Hepatic stellate cell (primary cell): ENCODE measurements around the gene SLCO2A1.

Source experiments
- DNase-seq: peaks from one replicate; pipeline ENCODE4 v3.0.0; 2011; ENCODE audit warnings: low spot score

Gene SLCO2A1

DNA sequence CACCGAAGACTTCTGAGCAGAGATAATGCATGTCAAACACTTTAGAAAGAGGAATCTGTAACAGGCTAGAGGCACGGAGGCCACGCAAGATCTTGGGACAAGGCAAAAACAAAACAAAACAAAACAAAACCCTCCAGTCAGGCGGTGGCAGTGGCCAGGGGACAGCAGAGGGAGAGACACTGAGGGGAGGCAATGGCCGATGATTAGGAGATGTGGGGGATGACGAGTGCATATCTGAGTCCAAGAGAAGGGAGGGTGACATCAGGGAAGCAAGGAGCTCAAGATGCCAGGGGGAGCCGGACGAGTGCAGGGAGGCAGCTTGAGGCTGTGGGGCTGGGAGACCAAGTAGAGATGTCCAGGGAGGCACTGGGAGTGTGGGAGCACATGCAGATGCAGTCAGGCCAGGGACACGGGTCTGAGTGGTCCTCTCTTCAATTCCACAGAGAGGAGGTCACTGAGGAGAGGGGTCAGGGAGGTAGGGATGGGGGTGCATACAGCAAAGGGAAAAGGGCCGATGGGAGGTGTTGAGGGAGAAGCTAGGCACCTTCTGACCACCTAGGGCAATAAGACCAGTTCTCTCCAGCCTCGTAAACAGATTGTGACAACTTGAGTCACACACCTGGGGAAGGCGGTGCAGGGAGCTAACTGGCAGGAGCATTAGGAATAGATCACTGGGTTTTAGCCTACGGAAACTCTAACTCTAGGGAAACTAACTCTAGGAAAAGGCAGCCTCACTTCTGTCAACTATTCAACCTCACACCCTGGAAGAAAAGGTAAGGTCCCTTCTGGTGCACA, 29.6 kb downstream of the SLCO2A1 start:
- DNase-seq, result no peak

DNA sequence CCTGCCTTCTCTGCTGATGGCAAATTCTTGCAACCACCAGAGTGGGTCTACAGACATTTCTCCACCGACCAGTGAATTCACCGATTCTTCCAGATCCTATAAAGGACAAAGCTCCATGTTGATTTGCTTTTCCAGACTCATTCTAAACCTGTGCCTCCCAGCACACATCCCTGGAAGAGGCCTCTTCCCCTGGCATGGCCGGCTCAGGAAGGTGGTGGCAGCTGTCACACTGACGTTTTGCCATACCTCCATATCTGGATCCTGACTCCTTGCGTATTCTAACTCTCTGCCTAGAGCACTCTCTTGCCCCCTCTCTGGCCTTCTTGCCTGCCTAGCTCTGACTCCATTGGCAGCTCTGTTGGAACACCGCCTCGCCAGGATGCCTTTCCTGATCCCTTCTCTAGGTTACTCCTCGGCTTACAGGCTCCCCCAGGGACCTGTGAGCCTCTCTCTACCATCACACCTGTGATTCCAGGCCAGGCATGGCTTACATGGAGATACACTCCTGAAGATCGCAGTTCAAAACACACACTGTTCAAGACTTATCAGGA, 31.0 kb downstream of the SLCO2A1 start:
- DNase-seq, result no peak

DNA sequence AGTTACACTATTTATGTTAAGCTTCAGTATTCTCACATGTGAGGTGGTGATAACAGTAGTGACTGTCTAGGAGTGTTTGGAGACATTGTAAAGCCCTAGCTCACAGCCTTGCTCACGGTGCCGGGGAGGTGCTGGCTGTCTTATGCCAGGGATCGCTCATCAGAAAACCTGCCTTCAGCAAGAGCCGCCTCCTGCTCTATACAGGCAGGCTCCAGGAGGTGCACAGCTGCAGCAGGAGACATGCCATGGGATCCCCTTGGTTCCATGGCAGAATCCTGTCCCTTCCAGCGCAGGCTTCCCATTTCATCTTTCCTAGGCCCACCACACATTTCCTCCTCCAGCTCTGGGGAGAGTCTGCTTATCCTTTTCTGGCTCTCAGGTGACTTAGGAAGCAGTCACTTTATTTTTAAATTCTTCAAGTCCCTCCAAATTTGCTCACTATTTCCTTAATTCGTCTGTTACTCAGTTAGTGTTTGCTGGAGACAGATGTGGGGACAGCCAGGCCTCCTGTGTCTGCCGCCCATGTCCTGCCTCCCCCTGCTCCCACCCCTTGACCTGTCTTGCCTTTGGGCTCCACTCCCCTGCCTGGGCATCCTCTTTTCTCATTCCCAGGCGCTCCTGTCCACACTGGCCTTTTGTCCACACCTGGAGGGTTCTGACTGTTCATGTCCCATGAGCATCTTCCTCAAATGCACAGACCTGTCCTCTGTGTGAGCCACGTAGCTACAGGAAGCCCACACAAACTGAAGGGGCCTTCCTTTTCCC, 31.7 kb downstream of the SLCO2A1 start:
- DNase-seq, result no peak

DNA sequence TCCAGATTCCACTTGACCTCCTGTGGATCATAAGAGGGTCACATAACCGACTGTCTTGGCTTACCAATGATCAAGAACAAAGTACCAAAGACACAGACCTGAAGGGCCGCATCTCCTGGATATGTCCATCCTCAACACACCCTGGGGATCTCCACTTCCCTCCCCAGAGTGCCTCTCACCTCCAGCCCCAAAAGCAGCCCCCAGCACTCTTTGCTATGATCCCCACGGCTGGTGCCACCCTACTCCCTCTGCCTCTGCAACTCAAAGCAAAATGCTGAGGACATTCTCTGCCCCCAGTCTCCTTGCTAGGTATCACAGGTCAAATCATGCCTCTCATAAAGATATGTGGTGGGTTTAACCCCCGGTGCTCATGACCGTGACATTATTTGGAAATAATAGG, 32.7 kb downstream of the SLCO2A1 start:
- DNase-seq, result no peak

DNA sequence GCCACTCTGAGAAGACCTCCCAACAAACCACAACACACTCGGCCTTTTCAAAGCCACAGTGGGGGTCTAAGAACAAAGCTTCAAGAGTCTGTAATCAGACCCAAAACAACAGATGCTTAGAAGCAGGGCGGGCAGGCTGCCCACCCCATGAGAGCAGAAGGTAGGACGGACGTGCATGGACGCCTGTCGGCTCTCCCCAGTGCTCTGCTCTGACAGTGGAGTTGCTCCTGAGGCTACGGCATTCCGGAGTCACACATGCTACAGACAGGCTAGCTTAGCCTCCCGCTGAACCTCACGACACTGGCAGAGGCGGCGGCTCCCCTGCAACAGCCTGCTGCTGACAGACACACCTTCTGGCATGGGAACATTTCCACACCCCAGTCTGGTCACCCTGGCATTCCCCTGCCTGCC, 33.5 kb downstream of the SLCO2A1 start:
- no peak for DNase-seq

DNA sequence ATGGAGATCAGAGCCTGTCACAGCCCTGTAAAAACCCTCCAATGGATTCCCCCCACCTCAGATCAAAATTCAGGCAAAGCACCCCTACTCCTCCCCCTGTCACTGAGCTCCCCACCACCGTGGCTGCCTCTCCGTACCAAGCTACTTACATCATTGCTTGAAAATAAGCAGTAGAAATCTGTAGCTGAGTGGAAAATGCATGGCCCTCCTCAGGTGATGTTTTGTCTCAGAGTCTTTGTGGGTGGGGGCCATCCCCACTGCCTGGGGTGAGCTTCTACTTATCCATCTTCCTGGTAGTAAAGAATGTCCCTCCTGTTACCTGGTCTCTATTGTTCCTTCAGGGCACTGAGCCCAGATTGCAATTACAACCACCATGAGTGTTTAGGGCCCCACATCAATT, 34.5 kb downstream of the SLCO2A1 start:
- DNase-seq, result no peak

DNA sequence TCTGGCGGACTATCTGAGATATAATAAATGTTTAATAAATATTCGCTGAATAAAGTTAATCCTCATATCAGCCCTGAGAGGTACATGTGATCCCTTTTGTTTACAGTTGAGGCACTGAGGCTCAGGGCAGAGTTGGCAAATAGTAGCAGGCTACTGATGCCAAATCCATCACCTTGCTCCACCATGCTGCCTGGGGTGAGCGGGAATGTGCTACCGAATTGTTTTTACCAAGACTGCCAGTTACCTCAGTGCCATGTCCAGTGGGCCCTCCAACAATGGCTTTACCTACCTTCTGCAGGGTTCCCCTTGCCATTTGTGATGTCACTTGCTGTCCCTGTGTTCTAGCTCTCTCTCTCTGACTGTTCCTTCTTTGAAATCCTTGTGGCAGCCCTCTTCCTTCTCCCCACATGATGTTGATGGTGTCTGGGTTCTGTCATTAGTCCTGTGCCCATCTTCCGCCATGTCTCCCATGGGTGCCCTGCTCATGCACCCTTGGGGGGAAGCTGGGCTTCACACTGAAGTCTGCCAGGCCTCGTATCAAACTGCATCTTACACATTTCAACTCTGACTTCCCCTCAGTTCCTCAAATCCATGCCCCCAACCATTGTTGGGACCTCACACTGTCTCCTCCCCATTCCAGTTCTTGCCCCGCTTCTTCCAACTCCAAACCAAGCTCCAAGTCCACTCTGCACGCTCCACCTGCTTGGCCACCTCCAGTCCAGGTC, 35.4 kb downstream of the SLCO2A1 start:
- no peak for DNase-seq

DNA sequence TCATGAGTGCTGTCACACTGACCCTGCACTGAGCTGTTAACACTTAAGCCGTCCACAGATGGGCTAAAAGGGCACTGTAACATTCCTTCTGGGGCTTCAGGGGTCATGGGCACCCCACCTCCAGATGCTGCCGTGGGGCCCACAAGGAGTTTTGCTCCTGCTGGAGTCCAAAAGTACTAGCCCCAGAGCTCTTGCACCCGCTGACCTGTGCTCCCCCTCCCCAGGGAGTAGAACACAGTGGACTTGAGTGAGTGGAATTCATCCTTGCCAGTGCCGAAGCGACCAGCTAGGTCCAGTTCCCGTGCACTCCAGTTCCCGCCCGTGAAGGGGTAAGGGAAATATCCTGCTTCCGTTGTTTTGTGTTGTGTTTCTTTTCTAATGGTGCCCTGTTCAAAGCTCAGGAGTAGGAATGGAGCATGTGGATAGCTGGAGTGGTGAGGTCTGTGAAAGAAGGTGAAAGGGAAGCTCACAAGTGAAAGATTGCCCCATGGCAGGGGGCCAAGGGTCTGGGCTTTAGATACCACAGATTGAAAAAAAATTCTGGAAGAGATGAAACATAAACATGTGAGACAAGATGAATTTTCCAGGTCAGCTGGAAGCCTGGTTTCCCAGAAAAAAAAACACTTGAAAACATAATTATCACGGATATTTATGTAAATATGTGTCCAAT, 36.6 kb downstream of the SLCO2A1 start:
- DNase-seq, result no peak

DNA sequence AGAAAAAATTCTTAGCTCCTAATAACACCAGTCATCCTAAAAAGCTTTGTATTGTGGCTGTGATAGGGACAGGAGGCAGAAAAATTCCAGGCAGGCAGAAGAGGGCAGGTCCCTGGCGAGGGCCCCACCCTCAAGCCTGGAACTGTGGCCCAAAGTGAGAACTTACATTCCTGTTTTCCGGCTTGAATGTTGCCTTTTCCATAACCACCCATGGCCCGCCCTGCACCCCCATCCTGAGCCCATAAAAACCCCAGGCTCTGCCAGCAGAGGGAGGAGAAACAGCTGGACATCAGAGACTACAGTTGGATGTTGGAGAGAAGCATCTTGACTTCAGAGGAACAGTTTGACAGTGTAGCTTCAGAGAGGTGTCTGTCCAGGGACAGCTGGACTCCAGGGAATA, 37.3 kb downstream of the SLCO2A1 start:
- DNase-seq, result no peak

DNA sequence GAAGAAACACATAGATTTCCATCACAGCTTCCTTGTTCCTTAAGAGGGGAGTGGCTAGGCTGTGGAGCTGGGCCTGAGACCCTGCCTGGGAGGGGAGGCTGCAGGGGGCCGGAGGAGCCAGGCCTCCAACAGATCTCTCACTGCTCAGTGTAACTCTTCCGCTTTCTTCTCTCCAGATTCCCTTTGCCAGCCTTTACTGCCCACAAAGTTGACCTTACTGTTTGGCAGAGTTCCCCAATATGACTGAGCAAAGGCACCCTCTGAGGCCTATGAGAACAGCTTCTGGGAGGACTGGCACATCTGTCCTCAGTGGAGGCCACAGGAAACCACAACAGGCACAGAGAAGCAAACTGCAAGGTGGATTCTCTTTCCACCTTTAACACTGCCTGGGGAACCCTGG, 38.1 kb downstream of the SLCO2A1 start:
- DNase-seq, result no peak

DNA sequence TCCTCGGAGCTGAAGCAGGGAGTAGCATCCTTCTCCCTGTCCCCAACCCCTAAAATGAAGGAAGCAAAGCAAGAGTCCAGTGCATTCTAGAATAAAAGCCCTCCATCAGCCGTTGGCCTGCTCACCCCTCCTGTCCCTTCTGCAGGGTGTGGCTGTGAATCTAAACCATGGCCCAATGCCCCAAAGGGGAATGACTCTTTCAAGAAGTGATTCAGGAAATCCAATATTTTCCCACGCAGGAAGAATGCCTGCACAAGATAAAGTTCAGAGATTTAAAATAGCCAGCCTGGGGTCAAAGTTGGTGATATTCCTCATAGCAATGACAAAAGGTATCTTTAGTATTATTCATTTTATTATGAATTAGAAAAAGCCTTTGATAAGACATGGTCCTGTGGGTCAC, 38.5 kb downstream of the SLCO2A1 start:
- no peak for DNase-seq

DNA sequence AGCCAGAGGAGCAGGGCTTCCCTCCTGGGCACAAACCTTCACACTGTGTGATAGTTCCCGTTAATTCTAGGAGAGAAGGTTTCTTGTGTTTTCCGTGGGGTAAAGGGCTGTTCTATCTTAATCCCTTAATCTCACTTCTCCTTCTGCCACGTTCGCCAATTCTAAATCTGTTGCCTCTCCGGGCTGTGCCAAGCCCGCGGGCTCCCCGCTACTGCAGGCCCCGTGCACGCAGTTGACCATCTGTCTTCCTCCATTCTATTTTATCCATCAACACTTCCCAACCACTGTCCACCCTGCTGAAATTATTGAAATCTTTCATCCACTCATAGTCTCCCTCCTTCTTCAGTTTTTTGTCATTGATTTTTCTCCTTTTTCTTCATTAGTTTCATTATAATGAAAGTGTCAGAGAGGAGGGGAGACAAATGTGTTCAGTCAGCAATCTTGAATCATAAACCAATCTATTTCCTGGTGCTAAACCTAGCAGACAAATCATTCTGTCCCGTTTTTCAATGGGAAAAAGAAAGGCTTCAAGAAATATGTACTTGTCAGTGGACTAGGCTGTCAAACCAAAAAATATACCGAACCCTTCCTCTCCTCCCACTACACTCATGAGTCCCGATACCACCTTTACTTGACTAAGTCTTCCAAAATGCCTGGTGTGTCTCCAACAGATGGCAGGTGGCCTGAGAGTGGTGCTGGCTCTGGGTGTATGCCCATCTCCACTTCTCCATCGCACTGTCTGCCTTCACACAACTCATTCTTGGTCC, 39.6 kb downstream of the SLCO2A1 start:
- DNase-seq, result no peak

DNA sequence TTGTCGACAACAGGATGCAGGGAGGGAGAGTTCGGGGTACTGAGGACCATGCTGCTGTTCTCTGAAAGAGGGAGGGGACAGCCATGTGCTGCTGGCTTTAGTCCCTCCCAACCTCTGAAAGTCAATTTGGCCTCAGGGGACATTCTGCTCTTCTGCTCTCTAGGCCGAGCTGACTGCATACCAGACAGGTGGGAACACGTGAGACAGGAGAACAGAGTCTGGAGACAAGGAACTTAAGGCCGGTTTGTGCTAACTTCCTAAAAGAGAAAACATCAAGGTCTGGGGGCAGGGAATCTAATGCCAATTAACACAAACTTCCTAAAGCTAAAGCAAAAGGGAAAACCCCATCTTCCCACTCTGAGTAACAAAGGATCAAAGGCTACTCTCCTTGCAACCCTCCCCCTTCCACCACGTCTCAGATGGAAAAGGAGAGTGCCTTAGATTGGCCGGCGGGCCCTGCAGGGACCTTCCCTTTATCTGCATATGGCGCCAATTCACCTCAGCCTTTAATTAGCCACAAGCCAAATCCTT, 41.0 kb downstream of the SLCO2A1 start:
- no peak for DNase-seq

DNA sequence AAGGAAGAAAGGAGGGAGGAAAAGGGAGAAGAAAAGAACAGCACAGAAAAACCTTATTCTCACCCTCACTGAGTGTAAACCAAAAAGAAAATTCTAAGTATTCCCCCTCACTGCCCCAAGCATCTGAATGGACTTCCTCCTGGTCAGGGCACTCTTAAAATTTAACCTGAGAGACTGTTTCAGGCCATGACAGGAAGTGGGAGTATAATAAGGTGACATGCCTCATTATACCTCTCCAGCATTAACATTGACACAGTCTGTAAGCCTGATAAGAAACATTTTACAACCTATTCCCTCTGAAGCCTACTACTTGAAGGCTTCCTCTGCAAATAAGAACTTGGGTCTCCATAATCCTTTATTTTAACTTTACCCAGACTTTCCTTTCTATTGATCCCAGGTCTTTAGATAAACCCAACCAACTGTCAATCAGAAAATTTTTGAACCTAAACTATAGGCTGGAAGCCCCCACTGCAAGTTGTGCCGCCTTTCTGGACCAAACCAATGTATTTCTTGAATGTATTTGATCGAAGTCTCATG, 41.7 kb downstream of the SLCO2A1 start:
- DNase-seq, result no peak

DNA sequence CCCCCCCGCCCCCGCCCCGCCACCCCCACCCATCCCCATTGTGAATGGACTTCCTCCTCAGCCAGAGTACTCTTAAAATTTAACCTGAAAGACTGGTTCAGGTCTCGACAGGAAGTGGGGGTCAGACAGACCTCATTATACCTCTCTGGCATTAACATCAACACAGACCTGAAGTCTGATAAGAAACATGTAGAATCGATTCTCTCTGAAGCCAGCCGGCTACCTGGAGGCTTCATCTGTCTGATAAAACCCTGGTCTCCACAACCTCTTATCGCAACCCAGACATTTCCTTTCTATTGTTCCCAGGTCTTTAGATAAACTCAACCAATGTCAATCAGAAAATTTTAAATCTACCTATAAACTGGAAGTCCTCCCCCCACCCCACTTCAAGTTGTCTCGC, 42.6 kb downstream of the SLCO2A1 start:
- no peak for DNase-seq

DNA sequence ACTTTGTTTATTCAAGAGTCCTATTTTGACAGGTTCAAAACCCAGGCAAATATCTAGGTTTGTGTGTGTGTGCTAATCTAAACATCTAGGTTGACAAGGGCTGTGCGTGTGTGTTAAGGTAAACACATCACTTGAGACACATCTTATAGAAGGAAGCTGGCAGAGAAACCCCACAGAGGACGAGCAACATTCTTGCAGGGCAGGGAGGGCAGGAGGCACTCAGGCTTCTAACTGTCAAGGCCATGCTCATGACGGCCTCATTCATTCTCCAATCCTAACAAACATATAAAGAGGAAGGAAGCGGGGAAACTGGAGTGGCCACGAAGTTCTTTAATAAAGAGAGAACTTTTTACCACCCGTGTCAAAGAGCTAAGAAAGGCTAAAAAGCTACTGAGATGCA, 43.4 kb downstream of the SLCO2A1 start:
- DNase-seq, result no peak

DNA sequence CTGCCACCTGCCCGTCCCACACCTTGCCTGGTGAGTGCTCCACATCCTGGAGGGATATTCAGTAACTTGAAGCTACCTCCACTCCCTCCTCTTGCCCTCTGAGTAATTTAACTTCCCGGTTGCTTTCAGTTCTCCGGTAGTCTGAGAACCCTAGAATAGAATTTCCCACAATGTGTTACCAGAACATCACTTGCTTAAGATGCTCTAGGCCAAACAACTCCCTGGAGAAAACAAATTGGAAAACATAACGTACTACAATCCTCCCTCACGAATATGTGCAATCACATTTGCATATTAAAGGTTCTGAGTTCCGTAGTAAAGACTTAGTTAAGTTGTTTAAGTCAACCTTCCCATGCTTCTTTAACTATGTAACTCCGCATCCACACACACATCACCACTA, 44.8 kb downstream of the SLCO2A1 start:
- DNase-seq, result no peak

DNA sequence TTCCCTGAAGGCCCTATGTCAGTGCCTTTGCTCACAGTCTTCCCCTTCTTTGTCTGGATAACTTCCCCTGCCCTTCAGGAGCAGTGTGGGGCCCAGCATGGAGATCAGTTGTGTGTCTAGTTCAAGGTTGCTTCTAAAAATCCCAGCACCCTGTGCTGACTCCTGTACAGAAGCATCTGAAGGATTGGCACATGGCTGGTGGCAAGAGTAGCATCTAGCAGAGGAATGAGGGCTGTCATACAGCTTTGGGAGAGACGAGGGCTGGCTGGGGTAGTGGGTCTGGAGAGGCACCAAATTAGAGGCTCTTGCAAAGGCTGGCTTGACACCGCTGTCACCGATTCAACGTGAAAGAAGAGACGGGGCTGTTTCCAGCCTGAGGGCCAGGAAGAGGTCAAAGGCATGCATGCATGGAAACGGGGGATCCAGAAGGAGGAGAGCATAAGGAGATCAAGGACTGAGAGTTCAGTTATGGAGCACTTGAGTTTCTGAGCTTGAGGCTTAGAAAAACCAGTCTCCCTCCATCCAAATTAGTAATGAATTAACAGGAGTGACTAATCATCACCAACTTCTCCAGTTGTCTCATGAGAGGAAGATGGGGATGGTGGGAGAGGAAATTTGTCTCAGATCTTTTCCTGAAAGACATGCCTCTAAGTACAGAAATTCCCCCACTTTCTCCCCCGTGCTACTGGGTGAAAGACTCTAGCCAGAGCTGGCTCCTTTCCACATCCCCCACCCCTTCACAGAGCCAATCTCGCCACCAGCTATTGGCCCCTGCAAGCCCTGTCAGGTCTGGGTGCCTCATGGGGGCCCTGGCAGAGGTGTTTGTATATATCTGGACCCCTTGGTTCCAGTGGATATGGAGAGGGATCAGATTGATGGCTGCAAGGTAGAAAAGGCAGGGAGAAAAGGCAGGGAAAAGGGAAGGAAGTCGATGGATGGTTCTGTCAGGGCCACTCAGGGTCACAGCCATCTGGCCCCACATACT, 45.9 kb downstream of the SLCO2A1 start:
- DNase-seq, result no peak

DNA sequence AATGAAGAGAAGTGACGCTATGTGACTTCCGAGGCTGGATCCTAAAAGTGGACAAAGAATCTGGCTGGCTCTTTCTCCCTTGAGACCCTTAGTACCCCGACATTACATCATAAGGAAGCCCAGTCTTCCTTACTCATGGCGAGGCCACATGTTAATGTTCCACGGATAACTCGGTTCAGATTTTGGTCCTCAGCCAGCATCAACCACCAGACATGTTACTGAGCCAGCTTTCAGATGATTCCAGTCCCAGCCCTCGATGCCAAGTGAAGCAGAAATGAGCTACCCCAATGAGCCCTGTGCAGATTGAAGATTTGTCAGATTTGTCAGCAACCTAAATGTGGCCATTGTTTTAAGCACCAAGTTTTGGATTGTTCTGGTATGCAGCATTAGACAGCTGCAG, 46.6 kb downstream of the SLCO2A1 start:
- DNase-seq, result no peak

DNA sequence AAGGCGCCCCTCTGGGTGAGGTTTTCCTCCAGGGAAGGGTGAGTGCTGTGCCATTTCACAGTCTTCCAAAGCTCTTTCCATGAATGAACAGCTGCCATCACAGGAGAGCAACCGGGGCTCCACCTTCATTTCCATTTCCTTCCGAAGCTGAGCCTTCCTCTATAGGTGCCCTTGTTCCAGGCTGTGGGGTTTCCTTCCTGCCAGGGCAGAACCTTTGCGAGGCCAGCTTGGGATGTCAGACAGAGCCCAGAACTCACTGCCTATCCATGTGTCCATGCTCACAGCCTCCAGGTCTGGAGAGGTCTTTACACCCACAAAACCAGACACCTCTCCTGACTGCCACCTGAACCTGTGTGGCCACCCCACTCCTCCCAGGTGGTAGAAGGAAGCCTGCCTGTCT, 49.2 kb downstream of the SLCO2A1 start:
- no peak for DNase-seq
